ENCODE results near the gene CDH4.

DNA sequence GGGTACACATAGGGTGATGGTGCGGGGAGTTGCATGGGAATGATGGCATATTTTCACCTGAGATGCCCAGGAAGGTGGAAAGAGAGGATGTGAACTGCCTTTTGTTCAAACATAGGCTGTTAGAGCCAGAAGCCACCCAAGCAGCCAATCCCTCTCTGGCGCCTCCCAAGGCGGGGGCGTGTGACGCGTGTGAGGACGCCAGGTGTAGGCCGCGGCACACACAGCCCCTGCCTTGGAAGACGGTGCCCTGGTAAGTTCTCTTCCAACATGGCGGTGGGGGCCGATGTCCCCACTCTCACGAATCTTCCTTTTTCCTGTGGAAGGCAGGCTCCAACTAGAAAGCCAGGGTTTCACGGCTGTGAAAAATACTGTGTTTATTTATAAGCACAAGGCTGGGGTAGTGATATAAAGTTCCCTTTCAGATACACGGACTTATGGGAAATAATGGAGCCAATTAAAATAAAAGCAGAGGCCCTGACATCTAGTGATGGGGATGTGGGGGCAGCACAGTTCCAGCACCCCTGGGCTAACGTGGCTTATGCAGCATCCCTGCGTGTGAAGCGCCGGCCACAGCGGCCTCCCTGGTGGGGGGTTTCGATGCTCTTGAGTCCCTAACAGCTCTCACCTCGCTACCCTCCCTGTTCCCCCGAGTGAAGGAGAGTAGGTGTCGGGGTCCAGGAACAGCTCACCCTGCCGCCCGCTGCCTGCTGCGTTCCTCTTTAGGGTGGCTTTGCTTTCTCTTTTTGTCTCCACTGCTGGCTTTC is 28.3 kb downstream of the CDH4 start:
- TF ChIP-seq, protein P1, sequence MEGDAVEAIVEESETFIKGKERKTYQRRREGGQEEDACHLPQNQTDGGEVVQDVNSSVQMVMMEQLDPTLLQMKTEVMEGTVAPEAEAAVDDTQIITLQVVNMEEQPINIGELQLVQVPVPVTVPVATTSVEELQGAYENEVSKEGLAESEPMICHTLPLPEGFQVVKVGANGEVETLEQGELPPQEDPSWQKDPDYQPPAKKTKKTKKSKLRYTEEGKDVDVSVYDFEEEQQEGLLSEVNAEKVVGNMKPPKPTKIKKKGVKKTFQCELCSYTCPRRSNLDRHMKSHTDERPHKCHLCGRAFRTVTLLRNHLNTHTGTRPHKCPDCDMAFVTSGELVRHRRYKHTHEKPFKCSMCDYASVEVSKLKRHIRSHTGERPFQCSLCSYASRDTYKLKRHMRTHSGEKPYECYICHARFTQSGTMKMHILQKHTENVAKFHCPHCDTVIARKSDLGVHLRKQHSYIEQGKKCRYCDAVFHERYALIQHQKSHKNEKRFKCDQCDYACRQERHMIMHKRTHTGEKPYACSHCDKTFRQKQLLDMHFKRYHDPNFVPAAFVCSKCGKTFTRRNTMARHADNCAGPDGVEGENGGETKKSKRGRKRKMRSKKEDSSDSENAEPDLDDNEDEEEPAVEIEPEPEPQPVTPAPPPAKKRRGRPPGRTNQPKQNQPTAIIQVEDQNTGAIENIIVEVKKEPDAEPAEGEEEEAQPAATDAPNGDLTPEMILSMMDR (IDR thresholded peaks at IDR 0.05): no peak
- no peak for TF ChIP-seq POLR2AphosphoS5 (IDR thresholded peaks at IDR 0.05; ENCODE audit: low read depth, low read length)
